ENCODE data around the gene GRIN2A. TPM values are rescaled to one million over a fixed set of nuclear protein-coding genes. Genes with fewer than 3 reads are reported as not detected.

GRIN2A gene
- total and polyA plus RNA-seq, 8 donors, result 0.03 to 0.96 (median 0.26) TPM

DNA sequence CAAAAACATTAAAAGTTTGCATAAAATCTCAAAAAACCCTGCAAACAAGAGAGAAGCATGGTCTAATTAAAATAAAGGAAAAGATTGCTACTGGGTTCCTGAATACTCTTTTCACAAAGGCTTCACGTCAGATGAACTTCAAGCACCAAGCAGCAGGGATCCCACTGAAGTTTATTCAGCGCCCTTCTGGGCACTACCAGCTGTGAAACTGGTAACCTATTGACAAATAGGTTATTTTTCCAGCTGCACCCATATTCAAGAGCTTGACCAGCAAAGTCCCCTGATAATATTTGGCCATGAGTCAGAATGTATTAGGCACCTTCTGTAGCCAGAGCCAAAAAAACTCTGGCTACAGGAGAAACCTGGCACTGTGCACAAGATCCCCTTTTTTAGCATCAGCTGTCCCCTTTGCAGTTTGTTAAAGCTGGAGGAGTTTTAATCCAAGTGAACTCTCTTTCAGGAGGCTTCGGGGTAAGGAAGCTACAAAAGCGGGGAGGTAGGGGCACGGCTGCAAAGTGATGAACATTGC, 60.3 kb downstream of the GRIN2A start:
- peak; percentile 26 for ATAC-seq
- no peaks in the 10 kb centered on the region for H3K9me3 ChIP-seq

DNA sequence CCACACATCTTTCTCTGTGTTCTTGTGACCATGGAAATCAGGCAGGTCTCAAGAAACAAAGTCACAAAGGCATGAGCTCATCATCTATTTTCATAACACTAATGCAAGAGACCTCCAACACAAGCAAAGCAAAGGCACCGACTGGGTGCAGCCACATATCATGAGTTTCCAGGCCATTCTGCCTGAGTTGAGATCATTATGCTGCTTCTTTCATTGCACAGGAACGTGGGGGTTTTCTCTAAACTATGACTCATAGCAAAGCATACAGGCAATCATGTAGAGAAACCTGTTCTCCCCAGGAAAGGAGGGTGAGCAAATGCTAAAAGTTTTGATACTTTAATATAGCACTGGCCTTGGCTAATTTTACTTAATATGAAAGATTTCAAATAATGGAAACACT, 60.7 kb downstream of the GRIN2A start:
- H3K27ac ChIP-seq, result no peak overlapping the region

More for the DNA sequence above, 60.3 kb downstream of the GRIN2A start:
- Histone ChIP-seq H3K27me3 (peaks cover 0 to 25% of the 10 kb centered on the region in 2 donors), H3K27ac (no peak overlapping the region), H3K4me3 (no peak overlapping the region), H3K36me3 (no peaks in the 10 kb centered on the region), H3K4me1 (no peaks in the 10 kb centered on the region)
- TF ChIP-seq, protein P1, sequence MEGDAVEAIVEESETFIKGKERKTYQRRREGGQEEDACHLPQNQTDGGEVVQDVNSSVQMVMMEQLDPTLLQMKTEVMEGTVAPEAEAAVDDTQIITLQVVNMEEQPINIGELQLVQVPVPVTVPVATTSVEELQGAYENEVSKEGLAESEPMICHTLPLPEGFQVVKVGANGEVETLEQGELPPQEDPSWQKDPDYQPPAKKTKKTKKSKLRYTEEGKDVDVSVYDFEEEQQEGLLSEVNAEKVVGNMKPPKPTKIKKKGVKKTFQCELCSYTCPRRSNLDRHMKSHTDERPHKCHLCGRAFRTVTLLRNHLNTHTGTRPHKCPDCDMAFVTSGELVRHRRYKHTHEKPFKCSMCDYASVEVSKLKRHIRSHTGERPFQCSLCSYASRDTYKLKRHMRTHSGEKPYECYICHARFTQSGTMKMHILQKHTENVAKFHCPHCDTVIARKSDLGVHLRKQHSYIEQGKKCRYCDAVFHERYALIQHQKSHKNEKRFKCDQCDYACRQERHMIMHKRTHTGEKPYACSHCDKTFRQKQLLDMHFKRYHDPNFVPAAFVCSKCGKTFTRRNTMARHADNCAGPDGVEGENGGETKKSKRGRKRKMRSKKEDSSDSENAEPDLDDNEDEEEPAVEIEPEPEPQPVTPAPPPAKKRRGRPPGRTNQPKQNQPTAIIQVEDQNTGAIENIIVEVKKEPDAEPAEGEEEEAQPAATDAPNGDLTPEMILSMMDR (IDR thresholded peaks at IDR 0.05), result no peak
- DNase-seq, result no peak
- intact Hi-C loops (cut with DNase I), result no loop called here

DNA sequence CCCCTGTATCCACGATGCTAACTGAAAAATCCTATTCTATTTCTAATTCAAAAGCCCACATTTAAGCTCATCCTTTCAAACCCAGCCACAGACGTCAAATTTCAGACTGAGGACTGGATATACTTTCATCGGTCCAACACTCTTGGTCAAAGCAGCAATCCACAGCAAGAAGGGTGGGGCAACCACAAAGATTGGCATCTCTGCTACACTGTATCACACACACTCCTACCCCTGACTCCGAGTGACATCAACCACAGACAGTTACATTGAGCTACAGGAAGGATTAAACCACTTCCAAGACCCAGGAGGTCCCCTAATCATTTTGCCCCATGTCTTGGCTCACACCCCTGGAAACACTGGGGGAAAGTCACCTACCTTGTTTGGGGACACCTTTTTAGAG, 61.3 kb downstream of the GRIN2A start:
- Histone ChIP-seq H3K4me1 (no peaks in the 10 kb centered on the region), H3K36me3 (no peaks in the 10 kb centered on the region), H3K4me3 (no peak overlapping the region), H3K9me3 (no peaks in the 10 kb centered on the region), H3K27me3 (peaks cover 0 to 25% of the 10 kb centered on the region in 2 donors), H3K27ac (no peak overlapping the region)
- intact Hi-C loops (cut with DNase I), result no loop called here
- DNase-seq (no peak), ATAC-seq (no peak)
- TF ChIP-seq, protein P1 (IDR thresholded peaks at IDR 0.05), result no peak

More for the DNA sequence above, 60.7 kb downstream of the GRIN2A start:
- Histone ChIP-seq H3K4me3 (no peak overlapping the region), H3K36me3 (no peaks in the 10 kb centered on the region), H3K9me3 (no peaks in the 10 kb centered on the region), H3K4me1 (no peaks in the 10 kb centered on the region), H3K27me3 (peaks cover 0 to 25% of the 10 kb centered on the region in 2 donors)
- peak in 1 of 4 donors; percentile 4 for DNase-seq
- peak; percentile 86 for ATAC-seq
- TF ChIP-seq, protein P1 (IDR thresholded peaks at IDR 0.05), result no peak
- intact Hi-C loops (cut with DNase I), result no loop called here

DNA sequence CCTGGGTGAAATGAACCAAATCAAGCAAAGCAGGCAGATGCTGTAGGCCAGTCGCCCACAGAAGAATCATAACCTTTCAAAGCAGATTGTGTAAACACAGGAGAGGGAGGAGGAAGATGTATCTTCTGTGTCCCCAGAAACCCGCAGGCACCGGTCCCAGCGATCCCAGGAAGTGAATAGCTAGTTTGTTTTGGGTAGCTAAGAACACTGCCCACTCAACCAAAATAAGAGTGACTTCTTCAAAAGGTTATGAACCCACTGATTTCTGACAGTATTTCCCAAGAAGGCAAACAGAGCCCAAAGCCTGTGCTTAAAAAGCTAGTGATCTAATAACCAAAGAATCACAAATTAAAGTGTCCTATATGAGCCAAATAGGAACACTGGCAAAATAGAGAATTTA, 67.8 kb downstream of the GRIN2A start:
- no peak for ATAC-seq

DNA sequence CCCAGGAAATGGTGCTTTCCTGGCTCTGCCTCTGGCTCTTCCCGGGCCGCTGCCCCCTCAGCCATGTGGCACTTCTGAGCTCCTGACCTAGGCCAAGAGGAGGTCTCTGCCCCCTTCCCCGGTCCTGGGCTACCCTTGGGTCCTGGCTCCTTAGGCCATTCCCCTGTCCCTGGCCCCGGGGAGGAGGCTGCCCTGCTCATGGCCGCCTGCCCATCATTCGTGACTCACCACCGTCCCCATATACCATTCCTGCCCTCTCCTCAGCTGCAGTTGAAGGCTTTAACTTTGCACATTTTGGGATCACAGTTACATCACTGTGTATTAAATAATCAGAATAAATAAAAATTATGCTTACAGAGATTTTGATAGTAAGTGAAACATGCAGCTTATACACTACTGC, 69.0 kb downstream of the GRIN2A start:
- TF ChIP-seq, protein P1 (IDR thresholded peaks at IDR 0.05), result no peak
- DNase-seq (no peak), ATAC-seq (no peak)
- Histone ChIP-seq H3K27me3 (no peaks in the 10 kb centered on the region), H3K9me3 (no peaks in the 10 kb centered on the region), H3K36me3 (no peaks in the 10 kb centered on the region), H3K4me1 (no peaks in the 10 kb centered on the region), H3K4me3 (no peak overlapping the region), H3K27ac (no peak overlapping the region)
- intact Hi-C loops (cut with DNase I), result no loop called here

More for the DNA sequence above, 67.8 kb downstream of the GRIN2A start:
- DNase-seq, result no peak
- intact Hi-C loops (cut with DNase I), result no loop called here
- Histone ChIP-seq H3K9me3 (no peaks in the 10 kb centered on the region), H3K27me3 (no peaks in the 10 kb centered on the region), H3K4me3 (no peak overlapping the region), H3K36me3 (no peaks in the 10 kb centered on the region), H3K4me1 (no peaks in the 10 kb centered on the region), H3K27ac (no peak overlapping the region)
- TF ChIP-seq, protein P1 (IDR thresholded peaks at IDR 0.05), result no peak

All from left lung (tissue), 10 donors.